NCI-H128 (cell line): ENCODE measurements around the gene ADCY7.

Experiments used
- DNase-seq: peaks from one replicate; lab custom pipeline; 2025; ENCODE audit not compliant: unreplicated experiment; lab: John Stamatoyannopoulos, UW

The ADCY7 gene

GRCh38 chr16:50265716-50266336 lies 525 bp upstream of the ADCY7 start:
- DNase-seq = no peak

- DNase-seq = no peak
Observed at GRCh38 chr16:50267151-50267631, 840 bp downstream of the ADCY7 start.

- no peak for DNase-seq
Observed at GRCh38 chr16:50267651-50268050, 1.3 kb downstream of the ADCY7 start.

GRCh38 chr16:50268352-50268751 lies 2.0 kb downstream of the ADCY7 start:
- DNase-seq = no peak

GRCh38 chr16:50269061-50269705 lies 2.8 kb downstream of the ADCY7 start:
- no peak for DNase-seq

- no peak for DNase-seq
Observed at GRCh38 chr16:50269769-50270509, 3.6 kb downstream of the ADCY7 start.

- no peak for DNase-seq
Observed at GRCh38 chr16:50270510-50271147, 4.3 kb downstream of the ADCY7 start.

- DNase-seq = no peak
Observed at GRCh38 chr16:50271148-50272041, 5.0 kb downstream of the ADCY7 start.

- no peak for DNase-seq
Observed at GRCh38 chr16:50272111-50272571, 5.8 kb downstream of the ADCY7 start.

- no peak for DNase-seq
Observed at GRCh38 chr16:50272687-50273381, 6.5 kb downstream of the ADCY7 start.

GRCh38 chr16:50273382-50273690 lies 7.0 kb downstream of the ADCY7 start:
- DNase-seq = no peak

GRCh38 chr16:50273888-50274325 lies 7.6 kb downstream of the ADCY7 start:
- DNase-seq = no peak

GRCh38 chr16:50274326-50275097 lies 8.2 kb downstream of the ADCY7 start:
- DNase-seq = no peak

GRCh38 chr16:50275098-50275415 lies 8.7 kb downstream of the ADCY7 start:
- DNase-seq = no peak

- no peak for DNase-seq
Observed at GRCh38 chr16:50275428-50276325, 9.3 kb downstream of the ADCY7 start.

- no peak for DNase-seq
Observed at GRCh38 chr16:50276326-50276640, 9.9 kb downstream of the ADCY7 start.

- no peak for DNase-seq
Observed at GRCh38 chr16:50276801-50277555, 10.6 kb downstream of the ADCY7 start.

GRCh38 chr16:50278251-50278650 lies 11.9 kb downstream of the ADCY7 start:
- DNase-seq = no peak
